ENCODE data around the gene EFCAB10. TPM values are rescaled to one million over a fixed set of nuclear protein-coding genes. Genes with fewer than 3 reads are reported as not detected.

Gene EFCAB10
- total and polyA plus RNA-seq, 12 donors, result 0.10 to 0.27 (median 0.11) TPM; not detected in 9

- Histone ChIP-seq H3K9me3 (replicated peaks in 1 of 3) (no peaks in the 10 kb centered on the region), H3K27me3 (no peaks in the 10 kb centered on the region), H3K4me1 (replicated peaks in 1 of 2) (no peaks in the 10 kb centered on the region), H3K4me3 (no peak overlapping the region), H3K27ac (no peak overlapping the region), H3K36me3 (replicated peaks in 1 of 2) (peaks cover 0 to 17% of the 10 kb centered on the region in 2 donors)
- DNase-seq, result no peak
- 94 to 97% (median 95%) methylated on average over 4 to 9 of the region's 9 CpGs for WGBS, 4 donors
- intact Hi-C loops (cut with DNase I), result no loop called here
- no peak for TF ChIP-seq POLR2A (IDR thresholded peaks at IDR 0.05)
- no peak for TF ChIP-seq CTCF (IDR thresholded peaks at IDR 0.05)
These were observed 31.5 kb upstream of the EFCAB10 start for GRCh38 chr7:105612806-105613205.

- H3K27ac ChIP-seq, result no peak overlapping the region
- TF ChIP-seq CTCF (IDR thresholded peaks at IDR 0.05) (no peak), POLR2A (IDR thresholded peaks at IDR 0.05) (no peak)
- H3K4me3 ChIP-seq, result no peak overlapping the region
- 89 to 93% (median 92%) methylated on average over 11 to 16 of the region's 16 CpGs for WGBS, 4 donors
- H3K36me3 ChIP-seq (replicated peaks in 1 of 2), result peaks cover 0 to 17% of the 10 kb centered on the region in 2 donors
- DNase-seq, result no peak
- intact Hi-C loops (cut with DNase I), result no loop called here
- H3K9me3 ChIP-seq (replicated peaks in 1 of 3), result no peaks in the 10 kb centered on the region
- no peaks in the 10 kb centered on the region for H3K27me3 ChIP-seq
- no peaks in the 10 kb centered on the region for H3K4me1 ChIP-seq (replicated peaks in 1 of 2)
These were observed 30.8 kb upstream of the EFCAB10 start for GRCh38 chr7:105611856-105612775.

- no peaks in the 10 kb centered on the region for H3K4me1 ChIP-seq (replicated peaks in 1 of 2)
- H3K36me3 ChIP-seq (replicated peaks in 1 of 2), result peaks cover 0 to 14% of the 10 kb centered on the region in 2 donors
- DNase-seq, result no peak
- H3K4me3 ChIP-seq, result no peak overlapping the region
- no peak overlapping the region for H3K27ac ChIP-seq
- intact Hi-C loops (cut with DNase I), result no loop called here
- H3K27me3 ChIP-seq, result no peaks in the 10 kb centered on the region
- TF ChIP-seq CTCF (IDR thresholded peaks at IDR 0.05) (no peak), POLR2A (IDR thresholded peaks at IDR 0.05) (no peak)
- no peaks in the 10 kb centered on the region for H3K9me3 ChIP-seq (replicated peaks in 1 of 3)
- 86 to 95% (median 93%) methylated on average over 8 of the region's 8 CpGs for WGBS, 4 donors
These were observed 29.1 kb upstream of the EFCAB10 start for GRCh38 chr7:105610165-105610930.

Data from adrenal gland (tissue), 12 donors.